ENCODE results near the gene SLC39A11. TPM values are rescaled to one million over a fixed set of nuclear protein-coding genes. Genes with fewer than 3 reads are reported as not detected.

Gene SLC39A11
- total and polyA plus RNA-seq, 2 of the 13 experiments (the other 11 are each of a cell fraction or from before 2014, with no cell fraction given) = 17.2 to 31.5 TPM

- TF ChIP-seq, protein P1, sequence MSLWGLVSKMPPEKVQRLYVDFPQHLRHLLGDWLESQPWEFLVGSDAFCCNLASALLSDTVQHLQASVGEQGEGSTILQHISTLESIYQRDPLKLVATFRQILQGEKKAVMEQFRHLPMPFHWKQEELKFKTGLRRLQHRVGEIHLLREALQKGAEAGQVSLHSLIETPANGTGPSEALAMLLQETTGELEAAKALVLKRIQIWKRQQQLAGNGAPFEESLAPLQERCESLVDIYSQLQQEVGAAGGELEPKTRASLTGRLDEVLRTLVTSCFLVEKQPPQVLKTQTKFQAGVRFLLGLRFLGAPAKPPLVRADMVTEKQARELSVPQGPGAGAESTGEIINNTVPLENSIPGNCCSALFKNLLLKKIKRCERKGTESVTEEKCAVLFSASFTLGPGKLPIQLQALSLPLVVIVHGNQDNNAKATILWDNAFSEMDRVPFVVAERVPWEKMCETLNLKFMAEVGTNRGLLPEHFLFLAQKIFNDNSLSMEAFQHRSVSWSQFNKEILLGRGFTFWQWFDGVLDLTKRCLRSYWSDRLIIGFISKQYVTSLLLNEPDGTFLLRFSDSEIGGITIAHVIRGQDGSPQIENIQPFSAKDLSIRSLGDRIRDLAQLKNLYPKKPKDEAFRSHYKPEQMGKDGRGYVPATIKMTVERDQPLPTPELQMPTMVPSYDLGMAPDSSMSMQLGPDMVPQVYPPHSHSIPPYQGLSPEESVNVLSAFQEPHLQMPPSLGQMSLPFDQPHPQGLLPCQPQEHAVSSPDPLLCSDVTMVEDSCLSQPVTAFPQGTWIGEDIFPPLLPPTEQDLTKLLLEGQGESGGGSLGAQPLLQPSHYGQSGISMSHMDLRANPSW (CRISPR knock-in tag; IDR thresholded peaks at IDR 0.05; ENCODE audit: borderline replicate concordance) = no peak
- TF ChIP-seq ZBTB7A (CRISPR knock-in tag; IDR thresholded peaks at IDR 0.05) = no peak
- no peak for TF ChIP-seq REL (CRISPR knock-in tag; conservative IDR thresholded peaks at IDR 0.05)
- no peak for TF ChIP-seq NFE2L2 (IDR thresholded peaks at IDR 0.05; ENCODE audit: low read length)
- TF ChIP-seq FOXA3 (CRISPR knock-in tag; IDR thresholded peaks at IDR 0.05) = peak; percentile 73
- TF ChIP-seq AGO2 (optimal IDR thresholded peaks at IDR 0.05; ENCODE audit: low read depth, low read length) = no peak
- no peak for TF ChIP-seq GTF3A (CRISPR knock-in tag; conservative IDR thresholded peaks at IDR 0.05)
- peak; percentile 36; the same call in 1 of the 2 replicates for TF ChIP-seq RARA (CRISPR knock-in tag; IDR thresholded peaks at IDR 0.05)
- TF ChIP-seq GZF1 (CRISPR knock-in tag; IDR thresholded peaks at IDR 0.05) = no peak
- TF ChIP-seq KAT8 (CRISPR knock-in tag; IDR thresholded peaks at IDR 0.05) = no peak
- TF ChIP-seq HNRNPH1 (optimal IDR thresholded peaks at IDR 0.05; ENCODE audit: low read depth, low read length) = no peak
- 0 out of 2 replicates have a peak, but pooled peaks have one; percentile 29 for TF ChIP-seq ATF1 (CRISPR knock-in tag; IDR thresholded peaks at IDR 0.05)
- no peak for TF ChIP-seq HNRNPK (IDR thresholded peaks at IDR 0.05; ENCODE audit: low read depth, low read length, poor library complexity, severe bottlenecking)
- no peak for TF ChIP-seq ZKSCAN1 (IDR thresholded peaks at IDR 0.05; ENCODE audit: low read length)
- TF ChIP-seq, protein P2, sequence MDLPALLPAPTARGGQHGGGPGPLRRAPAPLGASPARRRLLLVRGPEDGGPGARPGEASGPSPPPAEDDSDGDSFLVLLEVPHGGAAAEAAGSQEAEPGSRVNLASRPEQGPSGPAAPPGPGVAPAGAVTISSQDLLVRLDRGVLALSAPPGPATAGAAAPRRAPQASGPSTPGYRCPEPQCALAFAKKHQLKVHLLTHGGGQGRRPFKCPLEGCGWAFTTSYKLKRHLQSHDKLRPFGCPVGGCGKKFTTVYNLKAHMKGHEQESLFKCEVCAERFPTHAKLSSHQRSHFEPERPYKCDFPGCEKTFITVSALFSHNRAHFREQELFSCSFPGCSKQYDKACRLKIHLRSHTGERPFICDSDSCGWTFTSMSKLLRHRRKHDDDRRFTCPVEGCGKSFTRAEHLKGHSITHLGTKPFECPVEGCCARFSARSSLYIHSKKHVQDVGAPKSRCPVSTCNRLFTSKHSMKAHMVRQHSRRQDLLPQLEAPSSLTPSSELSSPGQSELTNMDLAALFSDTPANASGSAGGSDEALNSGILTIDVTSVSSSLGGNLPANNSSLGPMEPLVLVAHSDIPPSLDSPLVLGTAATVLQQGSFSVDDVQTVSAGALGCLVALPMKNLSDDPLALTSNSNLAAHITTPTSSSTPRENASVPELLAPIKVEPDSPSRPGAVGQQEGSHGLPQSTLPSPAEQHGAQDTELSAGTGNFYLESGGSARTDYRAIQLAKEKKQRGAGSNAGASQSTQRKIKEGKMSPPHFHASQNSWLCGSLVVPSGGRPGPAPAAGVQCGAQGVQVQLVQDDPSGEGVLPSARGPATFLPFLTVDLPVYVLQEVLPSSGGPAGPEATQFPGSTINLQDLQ (CRISPR knock-in tag; IDR thresholded peaks at IDR 0.05) = no peak; the same call in 1 of the 2 replicates
- peak; percentile 39 to 79; a peak in 3 of 4 replicates for TF ChIP-seq EP300 (IDR thresholded peaks at IDR 0.05; ENCODE audit: low read depth in 2 of 2, low read length in 2 of 2)
- TF ChIP-seq EP300 (CRISPR knock-in tag; IDR thresholded peaks at IDR 0.05; ENCODE audit: borderline replicate concordance) = peak; percentile 49; the same call in 1 of the 2 replicates
- TF ChIP-seq, protein P3, sequence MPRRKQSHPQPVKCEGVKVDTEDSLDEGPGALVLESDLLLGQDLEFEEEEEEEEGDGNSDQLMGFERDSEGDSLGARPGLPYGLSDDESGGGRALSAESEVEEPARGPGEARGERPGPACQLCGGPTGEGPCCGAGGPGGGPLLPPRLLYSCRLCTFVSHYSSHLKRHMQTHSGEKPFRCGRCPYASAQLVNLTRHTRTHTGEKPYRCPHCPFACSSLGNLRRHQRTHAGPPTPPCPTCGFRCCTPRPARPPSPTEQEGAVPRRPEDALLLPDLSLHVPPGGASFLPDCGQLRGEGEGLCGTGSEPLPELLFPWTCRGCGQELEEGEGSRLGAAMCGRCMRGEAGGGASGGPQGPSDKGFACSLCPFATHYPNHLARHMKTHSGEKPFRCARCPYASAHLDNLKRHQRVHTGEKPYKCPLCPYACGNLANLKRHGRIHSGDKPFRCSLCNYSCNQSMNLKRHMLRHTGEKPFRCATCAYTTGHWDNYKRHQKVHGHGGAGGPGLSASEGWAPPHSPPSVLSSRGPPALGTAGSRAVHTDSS (CRISPR knock-in tag; conservative IDR thresholded peaks at IDR 0.05) = no peak
- TF ChIP-seq ZBTB7B (CRISPR knock-in tag; IDR thresholded peaks at IDR 0.05) = peak; percentile 41; the same call in 1 of the 2 replicates
- no peak for TF ChIP-seq ZSCAN31 (CRISPR knock-in tag; IDR thresholded peaks at IDR 0.05; ENCODE audit: low read depth)
- TF ChIP-seq, protein P4, sequence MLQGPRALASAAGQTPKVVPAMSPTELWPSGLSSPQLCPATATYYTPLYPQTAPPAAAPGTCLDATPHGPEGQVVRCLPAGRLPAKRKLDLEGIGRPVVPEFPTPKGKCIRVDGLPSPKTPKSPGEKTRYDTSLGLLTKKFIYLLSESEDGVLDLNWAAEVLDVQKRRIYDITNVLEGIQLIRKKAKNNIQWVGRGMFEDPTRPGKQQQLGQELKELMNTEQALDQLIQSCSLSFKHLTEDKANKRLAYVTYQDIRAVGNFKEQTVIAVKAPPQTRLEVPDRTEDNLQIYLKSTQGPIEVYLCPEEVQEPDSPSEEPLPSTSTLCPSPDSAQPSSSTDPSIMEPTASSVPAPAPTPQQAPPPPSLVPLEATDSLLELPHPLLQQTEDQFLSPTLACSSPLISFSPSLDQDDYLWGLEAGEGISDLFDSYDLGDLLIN (CRISPR knock-in tag; IDR thresholded peaks at IDR 0.05; ENCODE audit: borderline replicate concordance) = no peak
- TF ChIP-seq TBX2 (CRISPR knock-in tag; IDR thresholded peaks at IDR 0.05; ENCODE audit: borderline replicate concordance) = peak; percentile 41; the same call in 1 of the 2 replicates
- no peak for TF ChIP-seq CHD4 (IDR thresholded peaks at IDR 0.05; ENCODE audit: borderline replicate concordance, low read length)
These were observed 376.4 kb downstream of the SLC39A11 start (continued) for GRCh38 chr17:72715906-72716572.

All from HepG2 (cell line).